Fibroblast of lung (primary cell): ENCODE data around the gene PAQR5. TPM values are rescaled to one million over a fixed set of nuclear protein-coding genes. Genes with fewer than 3 reads are reported as not detected.

ENCODE experiments used
- DNase-seq, 2 donors: peaks; one replicate each; pipeline versions ENCODE4 v3.0.0 to v3.0.0-alpha.2; 2010; ENCODE audit warnings: low read depth in 2 of 2
- H2AFZ ChIP-seq: 2 replicates; pipeline ENCODE4 v1.5.1; 2012; ENCODE audit warnings: low read length, control low read depth, inconsistent platforms
- H3K27ac ChIP-seq: 2 replicates; pipeline ENCODE4 v1.5.1; 2011; ENCODE audit warnings: low read length, control low read depth; ENCODE audit not compliant: insufficient read depth
- H3K27me3 ChIP-seq: 2 replicates; pipeline ENCODE4 v1.5.1; 2011; ENCODE audit warnings: mild to moderate bottlenecking, low read length; ENCODE audit not compliant: control insufficient read depth, insufficient read depth
- H3K36me3 ChIP-seq: 2 replicates; pipeline ENCODE4 v1.5.1; 2011; ENCODE audit warnings: low read length; ENCODE audit not compliant: control insufficient read depth, insufficient read depth
- H3K4me1 ChIP-seq: 2 replicates; pipeline ENCODE4 v1.5.1; 2011; ENCODE audit warnings: low read length; ENCODE audit not compliant: control insufficient read depth, insufficient read depth; ENCODE audit errors: extremely low read depth
- H3K4me2 ChIP-seq: 2 replicates; pipeline ENCODE4 v1.5.1; 2011; ENCODE audit warnings: low read length, control low read depth; ENCODE audit not compliant: insufficient read depth; ENCODE audit errors: extremely low read depth
- H3K4me3 ChIP-seq, 4 experiments: fragments of 200-600 bp in 1 of 4; sonication (generic) in 1 of 4; replicated peaks in 1 of 4; 2 replicates each; pipeline ENCODE4 v1.5.1; 2011 to 2016; ENCODE audit warnings: low read length in 4 of 4, low read depth in 3 of 4, mild to moderate bottlenecking in 3 of 4, control low read depth in 2 of 4, inconsistent platforms in 1 of 4, mixed read lengths in 1 of 4; ENCODE audit not compliant: insufficient read depth in 1 of 4; ENCODE audit errors: control extremely low read depth in 1 of 4
- H3K79me2 ChIP-seq: 2 replicates; pipeline ENCODE4 v1.5.1; 2012; ENCODE audit warnings: mild to moderate bottlenecking, low read length, inconsistent platforms; ENCODE audit not compliant: control insufficient read depth, insufficient read depth
- H3K9ac ChIP-seq: 2 replicates; pipeline ENCODE4 v1.5.1; 2011; ENCODE audit warnings: mild to moderate bottlenecking, low read length, control low read depth; ENCODE audit not compliant: insufficient read depth
- H3K9me3 ChIP-seq: 2 replicates; pipeline ENCODE4 v1.5.1; 2012; ENCODE audit warnings: low read depth, low read length; ENCODE audit not compliant: control insufficient read depth, insufficient read depth
- H4K20me1 ChIP-seq: 2 replicates; pipeline ENCODE4 v1.5.1; 2011; ENCODE audit warnings: low read length; ENCODE audit not compliant: control insufficient read depth, insufficient read depth; ENCODE audit errors: extremely low read depth
- EZH2 ChIP-seq: IDR thresholded peaks from 2 replicates; pipeline ENCODE4 v1.5.1; 2012; ENCODE audit warnings: low read length, control low read depth, mild to moderate bottlenecking; ENCODE audit errors: missing control alignments
- polyA plus RNA-seq, 2 donors: library from polyadenylated mRNA; depleted of rRNA in 1 of 2; stranded (reverse) in 1 of 2; unstranded in 1 of 2; fragments of >200 nt; gene quantifications; 2 replicates each; pipeline ENCODE4 v1.2.1, GENCODE V29; 2011 to 2012; ENCODE audit warnings: missing spikeins in 1 of 2
- total RNA-seq: library from RNA; depleted of rRNA; stranded (reverse); fragments of >200 nt; gene quantifications from 2 replicates; pipeline ENCODE4 v1.2.1, GENCODE V29; 2014
- TF ChIP-seq, protein P1 (sequence below), 2 donors: IDR thresholded peaks in 1 of 2; conservative IDR thresholded peaks in 1 of 2; 1 replicate in 1 of 2; 2 replicates in 1 of 2; pipeline ENCODE4 v1.5.1; 2011 to 2012; ENCODE audit warnings: low read length in 2 of 2, control low read depth in 1 of 2, inconsistent platforms in 1 of 2, low read depth in 1 of 2, mild to moderate bottlenecking in 1 of 2

Gene PAQR5
- total and polyA plus RNA-seq, 2 donors (not counting 1 experiment from before 2014, with no cell fraction given): 6.0 to 16.2 TPM

DNA sequence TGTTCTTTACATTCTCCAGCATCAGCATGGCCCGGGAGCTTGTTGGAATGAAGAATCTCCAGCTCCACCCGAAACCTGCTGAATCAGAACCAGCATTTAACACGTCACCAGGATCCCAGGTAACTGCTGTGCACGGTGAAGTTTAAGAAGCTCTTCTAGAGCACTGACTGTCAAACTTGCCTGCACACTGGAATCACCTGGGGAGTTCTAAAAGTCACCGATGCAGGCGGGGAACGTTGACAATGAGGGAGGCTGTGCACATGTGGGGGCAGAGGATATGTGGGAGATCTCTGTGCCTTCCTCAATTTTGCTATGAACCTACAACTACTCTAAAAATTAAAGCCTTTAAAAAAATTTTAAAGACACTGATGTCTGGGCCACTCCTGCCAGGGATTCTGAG lies 19.1 kb upstream of the PAQR5 start:
- Histone ChIP-seq H3K27me3 (no peaks in the 10 kb centered on the region), H3K9ac (no peak overlapping the region), H3K27ac (no peak overlapping the region), H2AFZ (no peak overlapping the region), H3K4me1 (no peaks in the 10 kb centered on the region), H3K9me3 (no peaks in the 10 kb centered on the region), H3K4me3 (no peak overlapping the region), H3K79me2 (no peaks in the 10 kb centered on the region), H3K4me2 (no peak overlapping the region), H4K20me1 (no peaks in the 10 kb centered on the region), H3K36me3 (no peaks in the 10 kb centered on the region)
- TF ChIP-seq EZH2: no peak
- TF ChIP-seq, protein P1, sequence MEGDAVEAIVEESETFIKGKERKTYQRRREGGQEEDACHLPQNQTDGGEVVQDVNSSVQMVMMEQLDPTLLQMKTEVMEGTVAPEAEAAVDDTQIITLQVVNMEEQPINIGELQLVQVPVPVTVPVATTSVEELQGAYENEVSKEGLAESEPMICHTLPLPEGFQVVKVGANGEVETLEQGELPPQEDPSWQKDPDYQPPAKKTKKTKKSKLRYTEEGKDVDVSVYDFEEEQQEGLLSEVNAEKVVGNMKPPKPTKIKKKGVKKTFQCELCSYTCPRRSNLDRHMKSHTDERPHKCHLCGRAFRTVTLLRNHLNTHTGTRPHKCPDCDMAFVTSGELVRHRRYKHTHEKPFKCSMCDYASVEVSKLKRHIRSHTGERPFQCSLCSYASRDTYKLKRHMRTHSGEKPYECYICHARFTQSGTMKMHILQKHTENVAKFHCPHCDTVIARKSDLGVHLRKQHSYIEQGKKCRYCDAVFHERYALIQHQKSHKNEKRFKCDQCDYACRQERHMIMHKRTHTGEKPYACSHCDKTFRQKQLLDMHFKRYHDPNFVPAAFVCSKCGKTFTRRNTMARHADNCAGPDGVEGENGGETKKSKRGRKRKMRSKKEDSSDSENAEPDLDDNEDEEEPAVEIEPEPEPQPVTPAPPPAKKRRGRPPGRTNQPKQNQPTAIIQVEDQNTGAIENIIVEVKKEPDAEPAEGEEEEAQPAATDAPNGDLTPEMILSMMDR (conservative IDR thresholded peaks at IDR 0.05 in 1 of 2, IDR thresholded peaks at IDR 0.05 in 1 of 2; ENCODE audit: low read depth in 1 of 2, low read length in 2 of 2): no peak
- no peak for DNase-seq

DNA sequence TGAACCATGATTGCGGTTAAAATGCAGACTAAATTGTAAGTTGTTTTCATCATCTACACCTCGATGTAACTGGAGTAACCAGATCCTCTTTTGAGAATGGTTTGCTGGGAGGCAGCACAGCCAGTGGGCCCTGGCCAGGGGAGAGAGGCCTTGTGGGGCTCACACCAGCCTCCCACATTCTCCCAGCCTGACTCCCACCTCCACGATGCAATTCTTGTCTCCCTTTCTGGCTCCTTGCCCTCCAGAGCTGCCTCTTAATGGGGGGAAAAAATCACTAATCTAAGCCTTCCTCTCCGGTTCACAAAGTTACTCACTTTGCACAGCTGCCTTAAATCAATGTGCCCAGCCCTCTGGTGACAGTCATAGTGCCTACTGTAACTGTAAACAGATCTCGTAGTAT lies 17.9 kb upstream of the PAQR5 start:
- no peak for DNase-seq
- Histone ChIP-seq H3K27ac (no peak overlapping the region), H4K20me1 (no peaks in the 10 kb centered on the region), H3K4me3 (no peak overlapping the region), H3K4me1 (no peaks in the 10 kb centered on the region), H3K27me3 (no peaks in the 10 kb centered on the region), H2AFZ (no peak overlapping the region), H3K79me2 (no peaks in the 10 kb centered on the region), H3K4me2 (no peak overlapping the region), H3K36me3 (no peaks in the 10 kb centered on the region), H3K9me3 (no peaks in the 10 kb centered on the region), H3K9ac (no peak overlapping the region)
- TF ChIP-seq, protein P1 (conservative IDR thresholded peaks at IDR 0.05 in 1 of 2, IDR thresholded peaks at IDR 0.05 in 1 of 2; ENCODE audit: low read depth in 1 of 2, low read length in 2 of 2): no peak
- no peak for TF ChIP-seq EZH2

DNA sequence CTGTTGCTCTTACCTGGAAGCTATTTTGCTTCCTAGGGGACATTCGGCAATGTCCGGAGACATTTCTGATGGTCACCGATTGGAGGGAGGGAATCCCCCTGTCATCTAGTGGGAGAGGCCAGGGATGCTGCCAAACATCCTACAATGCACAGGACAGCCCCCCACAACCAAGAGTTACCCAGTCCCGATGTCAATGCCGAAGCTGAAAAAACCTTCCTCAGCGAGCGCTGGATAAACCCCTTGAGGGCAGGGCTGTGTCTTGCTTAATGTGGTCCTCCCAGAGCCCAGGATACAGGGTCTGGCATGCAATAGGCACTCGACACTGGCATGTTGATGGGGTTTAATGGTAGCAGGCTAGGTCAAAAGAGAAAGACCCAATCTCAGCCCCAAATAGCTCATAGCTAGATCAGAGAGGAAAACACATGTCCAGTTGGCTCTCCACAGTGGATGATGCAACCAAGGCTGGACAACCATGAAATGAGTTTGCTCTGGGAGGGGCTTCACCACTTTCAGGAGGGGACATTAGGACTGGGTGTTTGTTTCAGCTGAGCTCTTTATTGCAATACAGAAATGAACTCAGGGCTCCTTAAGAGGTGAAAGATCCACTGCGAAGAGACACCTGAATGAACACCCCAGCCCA lies 16.5 kb upstream of the PAQR5 start:
- H3K27me3 ChIP-seq: no peaks in the 10 kb centered on the region
- TF ChIP-seq, protein P1 (conservative IDR thresholded peaks at IDR 0.05 in 1 of 2, IDR thresholded peaks at IDR 0.05 in 1 of 2; ENCODE audit: low read depth in 1 of 2, low read length in 2 of 2): no peak
- TF ChIP-seq EZH2: no peak
- H3K36me3 ChIP-seq: no peaks in the 10 kb centered on the region
- no peak overlapping the region for H3K4me2 ChIP-seq
- no peaks in the 10 kb centered on the region for H3K4me1 ChIP-seq
- no peak overlapping the region for H3K27ac ChIP-seq
- H3K79me2 ChIP-seq: no peaks in the 10 kb centered on the region
- H4K20me1 ChIP-seq: no peaks in the 10 kb centered on the region
- no peak overlapping the region for H3K4me3 ChIP-seq
- H2AFZ ChIP-seq: no peak overlapping the region
- no peak for DNase-seq
- H3K9ac ChIP-seq: no peak overlapping the region
- no peaks in the 10 kb centered on the region for H3K9me3 ChIP-seq
